Measurements from ENCODE around the gene PDS5B.

GRCh38 chr13:32638739-32639138, 52.5 kb downstream of the PDS5B start:
- TF ChIP-seq GATA3 (IDR thresholded peaks at IDR 0.05; ENCODE audit: low read depth, low read length): no peak
- TF ChIP-seq GATA2 (IDR thresholded peaks at IDR 0.05; ENCODE audit: low read depth, low read length): no peak
